ENCODE data around the gene ATP7B. TPM values are rescaled to one million over a fixed set of nuclear protein-coding genes. Genes with fewer than 3 reads are reported as not detected.

ATP7B gene
- polyA plus RNA-seq, 4 donors = 8.1 to 31.3 (median 13.5) TPM

- peaks cover 0 to 70% (median 5%) of the 10 kb centered on the region in 3 donors for H3K36me3 ChIP-seq (ENCODE audit: control insufficient read depth in 3 of 3, insufficient read depth in 2 of 3, low read depth in 1 of 3, low read length in 3 of 3)
- no peak for DNase-seq
- 86 to 91% (median 90%) methylated on average over 14 of the region's 14 CpGs for WGBS, 3 donors
- peaks cover 0 to 5% (median 0%) of the 10 kb centered on the region in 3 donors for H3K4me1 ChIP-seq (ENCODE audit: control insufficient read depth in 3 of 3, insufficient read depth in 2 of 3, low read depth in 1 of 3, low read length in 2 of 3)
- H3K27me3 ChIP-seq (ENCODE audit: control insufficient read depth in 3 of 3, insufficient read depth in 3 of 3, low read length in 3 of 3) = no peaks in the 10 kb centered on the region
- no peaks in the 10 kb centered on the region for H3K9me3 ChIP-seq (ENCODE audit: control insufficient read depth in 2 of 2, insufficient read depth in 1 of 2, low read depth in 1 of 2, low read length in 1 of 2)
- no peak overlapping the region for H3K27ac ChIP-seq (ENCODE audit: low read depth in 1 of 3, low read length in 2 of 3)
- no peak overlapping the region for H3K4me3 ChIP-seq (ENCODE audit: low read depth in 1 of 3, low read length in 3 of 3)
- FAIRE-seq = no peak
Observed at GRCh38 chr13:51933466-51934058, 77.7 kb downstream of the ATP7B start.

- peaks cover 0 to 67% (median 3%) of the 10 kb centered on the region in 3 donors for H3K36me3 ChIP-seq (ENCODE audit: control insufficient read depth in 3 of 3, insufficient read depth in 2 of 3, low read depth in 1 of 3, low read length in 3 of 3)
Observed at GRCh38 chr13:51932231-51932630, 79.0 kb downstream of the ATP7B start.

GRCh38 chr13:51931606-51932005, 79.6 kb downstream of the ATP7B start:
- no peak for DNase-seq

More at GRCh38 chr13:51932231-51932630, 79.0 kb downstream of the ATP7B start:
- Histone ChIP-seq H3K9me3 (ENCODE audit: control insufficient read depth in 2 of 2, insufficient read depth in 1 of 2, low read depth in 1 of 2, low read length in 1 of 2) (no peaks in the 10 kb centered on the region), H3K27me3 (ENCODE audit: control insufficient read depth in 3 of 3, insufficient read depth in 3 of 3, low read length in 3 of 3) (no peaks in the 10 kb centered on the region), H3K4me1 (ENCODE audit: control insufficient read depth in 3 of 3, insufficient read depth in 2 of 3, low read depth in 1 of 3, low read length in 2 of 3) (no peaks in the 10 kb centered on the region), H3K27ac (ENCODE audit: low read depth in 1 of 3, low read length in 2 of 3) (no peak overlapping the region), H3K4me3 (ENCODE audit: low read depth in 1 of 3, low read length in 3 of 3) (no peak overlapping the region)
- DNase-seq (no peak), FAIRE-seq (no peak)
- 95 to 98% (median 96%) methylated on average over 9 of the region's 9 CpGs for WGBS, 3 donors

GRCh38 chr13:51929699-51930098, 81.6 kb downstream of the ATP7B start:
- no peak for FAIRE-seq
- Histone ChIP-seq H3K27ac (ENCODE audit: low read depth in 1 of 3, low read length in 2 of 3) (no peak overlapping the region), H3K4me1 (ENCODE audit: control insufficient read depth in 3 of 3, insufficient read depth in 2 of 3, low read depth in 1 of 3, low read length in 2 of 3) (no peaks in the 10 kb centered on the region), H3K36me3 (ENCODE audit: control insufficient read depth in 3 of 3, insufficient read depth in 2 of 3, low read depth in 1 of 3, low read length in 3 of 3) (peaks cover 0 to 56% (median 0%) of the 10 kb centered on the region in 3 donors), H3K27me3 (ENCODE audit: control insufficient read depth in 3 of 3, insufficient read depth in 3 of 3, low read length in 3 of 3) (no peaks in the 10 kb centered on the region), H3K9me3 (ENCODE audit: control insufficient read depth in 2 of 2, insufficient read depth in 1 of 2, low read depth in 1 of 2, low read length in 1 of 2) (no peaks in the 10 kb centered on the region), H3K4me3 (ENCODE audit: low read depth in 1 of 3, low read length in 3 of 3) (no peak overlapping the region)
- DNase-seq = no peak
- WGBS, 3 donors = 91 to 95% (median 94%) methylated on average over 5 of the region's 5 CpGs

More at GRCh38 chr13:51931606-51932005, 79.6 kb downstream of the ATP7B start:
- Histone ChIP-seq H3K9me3 (ENCODE audit: control insufficient read depth in 2 of 2, insufficient read depth in 1 of 2, low read depth in 1 of 2, low read length in 1 of 2) (no peaks in the 10 kb centered on the region), H3K4me3 (ENCODE audit: low read depth in 1 of 3, low read length in 3 of 3) (no peak overlapping the region), H3K4me1 (ENCODE audit: control insufficient read depth in 3 of 3, insufficient read depth in 2 of 3, low read depth in 1 of 3, low read length in 2 of 3) (no peaks in the 10 kb centered on the region), H3K27ac (ENCODE audit: low read depth in 1 of 3, low read length in 2 of 3) (no peak overlapping the region), H3K27me3 (ENCODE audit: control insufficient read depth in 3 of 3, insufficient read depth in 3 of 3, low read length in 3 of 3) (no peaks in the 10 kb centered on the region), H3K36me3 (ENCODE audit: control insufficient read depth in 3 of 3, insufficient read depth in 2 of 3, low read depth in 1 of 3, low read length in 3 of 3) (peaks cover 0 to 64% (median 3%) of the 10 kb centered on the region in 3 donors)
- no peak for FAIRE-seq
- 95 to 96% (median 96%) methylated on average over 6 of the region's 6 CpGs for WGBS, 3 donors

- Histone ChIP-seq H3K27me3 (ENCODE audit: control insufficient read depth in 3 of 3, insufficient read depth in 3 of 3, low read length in 3 of 3) (no peaks in the 10 kb centered on the region), H3K4me3 (ENCODE audit: low read depth in 1 of 3, low read length in 3 of 3) (no peak overlapping the region), H3K9me3 (ENCODE audit: control insufficient read depth in 2 of 2, insufficient read depth in 1 of 2, low read depth in 1 of 2, low read length in 1 of 2) (no peaks in the 10 kb centered on the region), H3K4me1 (ENCODE audit: control insufficient read depth in 3 of 3, insufficient read depth in 2 of 3, low read depth in 1 of 3, low read length in 2 of 3) (no peaks in the 10 kb centered on the region), H3K36me3 (ENCODE audit: control insufficient read depth in 3 of 3, insufficient read depth in 2 of 3, low read depth in 1 of 3, low read length in 3 of 3) (peaks cover 0 to 54% (median 0%) of the 10 kb centered on the region in 3 donors), H3K27ac (ENCODE audit: low read depth in 1 of 3, low read length in 2 of 3) (no peak overlapping the region)
- FAIRE-seq (no peak), DNase-seq (no peak)
- 87 to 93% (median 93%) methylated on average over 9 of the region's 9 CpGs for WGBS, 3 donors
Observed at GRCh38 chr13:51928231-51928630, 83.0 kb downstream of the ATP7B start.

GRCh38 chr13:51927129-51927528, 84.1 kb downstream of the ATP7B start:
- no peaks in the 10 kb centered on the region for H3K9me3 ChIP-seq (ENCODE audit: control insufficient read depth in 2 of 2, insufficient read depth in 1 of 2, low read depth in 1 of 2, low read length in 1 of 2)
- no peak for FAIRE-seq
- peaks cover 0 to 56% (median 3%) of the 10 kb centered on the region in 3 donors for H3K36me3 ChIP-seq (ENCODE audit: control insufficient read depth in 3 of 3, insufficient read depth in 2 of 3, low read depth in 1 of 3, low read length in 3 of 3)
- no peaks in the 10 kb centered on the region for H3K4me1 ChIP-seq (ENCODE audit: control insufficient read depth in 3 of 3, insufficient read depth in 2 of 3, low read depth in 1 of 3, low read length in 2 of 3)
- no peaks in the 10 kb centered on the region for H3K27me3 ChIP-seq (ENCODE audit: control insufficient read depth in 3 of 3, insufficient read depth in 3 of 3, low read length in 3 of 3)
- no peak for DNase-seq
- 82 to 89% (median 86%) methylated on average over 7 of the region's 7 CpGs for WGBS, 3 donors
- no peak overlapping the region for H3K4me3 ChIP-seq (ENCODE audit: low read depth in 1 of 3, low read length in 3 of 3)
- H3K27ac ChIP-seq (ENCODE audit: low read depth in 1 of 3, low read length in 2 of 3) = no peak overlapping the region

- H3K4me3 ChIP-seq (ENCODE audit: low read depth in 1 of 3, low read length in 3 of 3) = no peak overlapping the region
- WGBS, 3 donors = 82 to 94% (median 86%) methylated on average over 6 of the region's 6 CpGs
- H3K27me3 ChIP-seq (ENCODE audit: control insufficient read depth in 3 of 3, insufficient read depth in 3 of 3, low read length in 3 of 3) = no peaks in the 10 kb centered on the region
- DNase-seq = no peak
- H3K36me3 ChIP-seq (ENCODE audit: control insufficient read depth in 3 of 3, insufficient read depth in 2 of 3, low read depth in 1 of 3, low read length in 3 of 3) = peaks cover 0 to 56% (median 3%) of the 10 kb centered on the region in 3 donors
- H3K27ac ChIP-seq (ENCODE audit: low read depth in 1 of 3, low read length in 2 of 3) = no peak overlapping the region
- H3K9me3 ChIP-seq (ENCODE audit: control insufficient read depth in 2 of 2, insufficient read depth in 1 of 2, low read depth in 1 of 2, low read length in 1 of 2) = no peaks in the 10 kb centered on the region
- no peak for FAIRE-seq
- H3K4me1 ChIP-seq (ENCODE audit: control insufficient read depth in 3 of 3, insufficient read depth in 2 of 3, low read depth in 1 of 3, low read length in 2 of 3) = no peaks in the 10 kb centered on the region
Observed at GRCh38 chr13:51926528-51926885, 84.7 kb downstream of the ATP7B start.

- no peak overlapping the region for H3K4me3 ChIP-seq (ENCODE audit: low read depth in 1 of 3, low read length in 3 of 3)
- DNase-seq = no peak
- no peaks in the 10 kb centered on the region for H3K4me1 ChIP-seq (ENCODE audit: control insufficient read depth in 3 of 3, insufficient read depth in 2 of 3, low read depth in 1 of 3, low read length in 2 of 3)
- WGBS, 3 donors = 72 to 92% (median 82%) methylated on average over 5 of the region's 5 CpGs
- no peaks in the 10 kb centered on the region for H3K27me3 ChIP-seq (ENCODE audit: control insufficient read depth in 3 of 3, insufficient read depth in 3 of 3, low read length in 3 of 3)
- no peak overlapping the region for H3K27ac ChIP-seq (ENCODE audit: low read depth in 1 of 3, low read length in 2 of 3)
- peaks cover 0 to 58% (median 3%) of the 10 kb centered on the region in 3 donors for H3K36me3 ChIP-seq (ENCODE audit: control insufficient read depth in 3 of 3, insufficient read depth in 2 of 3, low read depth in 1 of 3, low read length in 3 of 3)
- H3K9me3 ChIP-seq (ENCODE audit: control insufficient read depth in 2 of 2, insufficient read depth in 1 of 2, low read depth in 1 of 2, low read length in 1 of 2) = no peaks in the 10 kb centered on the region
- FAIRE-seq = no peak
Observed at GRCh38 chr13:51925865-51926527, 85.3 kb downstream of the ATP7B start.
